ENCODE results near the gene MAFG.
"Not testable (repeated sequence)": the region's sequence is repeated elsewhere in the genome, so short reads cannot be mapped to it uniquely, and the experiment has no call there.

The MAFG gene

DNA sequence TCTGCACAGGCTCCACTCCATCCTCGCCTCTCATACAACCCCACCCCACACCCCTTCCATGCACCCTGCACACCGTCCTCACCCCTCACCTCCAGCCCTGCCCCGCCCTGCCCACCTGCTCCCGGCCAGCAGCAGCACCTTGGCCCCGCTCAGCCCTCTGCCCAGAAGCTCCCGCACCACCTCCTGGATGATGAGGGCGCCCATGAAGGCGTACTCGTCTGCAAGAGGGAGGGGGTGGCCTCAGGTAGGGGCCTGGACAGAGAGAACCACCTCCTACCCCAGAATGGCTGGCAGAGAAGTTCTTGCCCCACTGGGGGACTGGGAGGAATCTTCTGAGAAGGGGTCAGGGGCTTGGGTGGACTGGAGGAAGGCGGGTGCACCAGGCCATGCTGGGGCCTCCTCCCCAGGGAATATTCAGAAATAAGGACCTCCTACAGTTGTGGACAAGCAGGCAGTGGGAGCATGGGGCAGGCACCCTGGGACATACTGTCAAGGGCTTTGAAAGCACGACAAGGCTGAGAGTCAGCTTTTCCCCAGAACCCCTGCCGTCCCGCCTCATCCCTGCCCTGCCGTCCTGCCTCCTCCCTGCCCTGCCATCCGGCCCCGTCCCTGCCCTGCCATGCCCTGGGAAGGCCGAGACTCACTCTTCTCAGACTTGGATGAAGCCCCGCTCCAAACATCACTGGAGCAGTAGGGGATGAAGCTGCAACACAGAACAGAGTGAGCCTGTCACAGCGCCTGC, 30.3 kb upstream of the MAFG start:
- no peak for DNase-seq

DNA sequence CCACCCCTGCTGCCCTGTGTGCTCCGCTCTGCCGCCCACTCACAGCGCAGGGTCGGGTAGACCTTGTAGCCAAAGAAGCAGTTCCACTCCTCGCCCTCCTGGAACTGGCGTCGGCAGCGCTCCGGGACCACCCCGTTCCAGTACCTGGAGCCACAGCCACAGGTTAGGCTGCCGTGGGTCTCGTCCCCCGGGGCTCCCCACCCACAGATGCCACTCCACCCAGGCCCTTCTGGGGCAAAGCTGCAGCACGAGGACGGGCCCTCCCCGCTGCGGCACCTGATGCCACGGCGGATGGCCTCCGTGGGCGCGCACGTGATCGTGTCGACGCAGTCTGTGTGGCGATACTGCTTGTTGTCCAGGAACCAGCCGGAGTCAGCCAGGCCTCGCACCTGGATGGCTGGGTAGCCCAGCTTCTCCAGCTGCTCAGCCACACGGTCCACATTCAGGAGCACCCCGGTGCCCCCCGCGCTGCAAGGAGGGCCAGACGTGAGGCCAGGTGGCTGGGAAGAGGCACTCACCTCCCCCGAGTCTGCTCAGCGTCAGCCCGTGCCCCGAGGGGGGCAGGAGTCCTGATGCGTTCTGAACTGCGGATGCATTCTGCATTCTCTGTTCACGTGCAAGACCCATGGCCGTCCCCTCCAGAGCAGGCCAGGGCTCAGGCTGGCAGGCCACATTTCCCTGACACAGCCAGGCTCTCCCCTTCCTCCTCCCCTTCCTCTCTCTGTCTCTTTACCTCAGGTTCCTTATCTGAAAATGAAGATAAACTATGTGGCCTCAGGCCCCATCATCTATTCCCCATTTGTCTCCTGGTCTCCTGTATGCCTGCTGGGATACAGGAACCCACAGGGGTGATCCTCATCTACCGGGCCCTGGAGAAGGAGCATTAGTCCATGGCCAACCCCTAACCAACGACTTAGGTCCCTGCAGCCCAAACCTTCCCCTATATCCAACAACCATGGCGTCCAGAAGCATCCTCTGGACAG, 29.4 kb upstream of the MAFG start:
- DNase-seq: no peak

DNA sequence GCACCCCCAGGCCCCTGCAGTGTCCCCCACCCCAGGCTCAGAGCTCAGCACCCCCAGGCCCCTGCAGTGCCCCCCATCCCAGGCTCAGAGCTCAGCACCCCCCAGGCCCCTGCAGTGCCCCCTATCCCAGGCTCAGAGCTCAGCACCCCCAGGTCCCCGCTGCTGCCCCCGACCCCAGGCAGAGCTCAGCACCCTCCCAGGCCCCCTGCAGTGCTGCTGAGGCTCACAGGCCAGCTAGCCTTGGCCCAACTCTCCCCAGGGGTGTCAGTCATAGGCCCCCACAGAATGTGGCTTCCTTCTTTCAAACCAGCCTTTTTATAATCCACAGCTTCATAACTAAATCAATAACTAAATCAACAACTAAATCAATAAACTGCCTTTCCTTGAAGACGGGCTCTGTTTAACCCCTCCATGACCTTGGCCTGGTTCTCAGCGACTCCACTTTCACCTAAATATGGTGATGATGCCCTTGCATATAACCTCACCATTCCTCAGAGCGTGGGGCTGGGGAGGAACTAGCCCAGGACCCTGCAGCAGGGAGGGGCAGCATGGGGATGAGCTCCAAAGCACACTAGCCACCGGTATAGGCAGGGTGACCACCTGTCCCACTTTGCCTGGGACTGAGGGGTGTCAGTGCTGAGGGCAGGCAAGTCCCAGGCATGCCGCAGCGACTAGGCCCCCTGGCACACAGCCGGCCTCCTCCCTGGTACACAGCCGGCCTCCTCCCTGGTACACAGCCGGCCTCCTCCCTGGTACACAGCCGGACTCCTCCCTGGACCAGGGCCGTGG, 28.4 kb upstream of the MAFG start:
- no peak for DNase-seq

DNA sequence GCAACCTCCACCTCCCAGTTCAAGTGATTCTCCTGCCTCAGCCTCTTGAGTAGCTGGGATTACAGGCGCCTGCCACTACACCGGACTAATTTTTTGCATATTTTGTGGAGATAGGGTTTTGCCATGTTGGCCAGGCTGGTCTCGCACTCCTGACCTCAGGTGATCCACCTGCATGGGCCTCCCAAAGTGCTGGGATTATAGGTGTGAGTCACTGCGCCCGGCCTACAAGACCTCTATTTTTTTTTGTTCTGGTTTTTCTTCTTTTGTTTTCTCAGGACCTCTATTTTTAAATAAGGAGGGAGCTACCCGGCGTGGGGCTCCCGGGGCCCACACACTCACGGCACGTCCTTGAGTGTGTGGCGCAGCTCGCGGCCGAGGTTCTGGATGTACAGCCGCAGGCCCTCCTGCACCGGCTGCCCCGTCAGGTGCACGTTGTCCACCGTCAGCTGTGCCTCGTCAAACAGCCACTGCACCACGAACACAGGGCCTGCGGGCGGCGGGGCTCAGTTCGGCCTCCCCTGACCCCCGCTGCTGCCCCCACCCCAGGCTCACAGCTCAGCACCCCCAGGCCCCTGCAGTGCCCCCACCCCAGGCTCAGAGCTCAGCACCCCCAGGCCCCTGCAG, 27.6 kb upstream of the MAFG start:
- DNase-seq: no peak

DNA sequence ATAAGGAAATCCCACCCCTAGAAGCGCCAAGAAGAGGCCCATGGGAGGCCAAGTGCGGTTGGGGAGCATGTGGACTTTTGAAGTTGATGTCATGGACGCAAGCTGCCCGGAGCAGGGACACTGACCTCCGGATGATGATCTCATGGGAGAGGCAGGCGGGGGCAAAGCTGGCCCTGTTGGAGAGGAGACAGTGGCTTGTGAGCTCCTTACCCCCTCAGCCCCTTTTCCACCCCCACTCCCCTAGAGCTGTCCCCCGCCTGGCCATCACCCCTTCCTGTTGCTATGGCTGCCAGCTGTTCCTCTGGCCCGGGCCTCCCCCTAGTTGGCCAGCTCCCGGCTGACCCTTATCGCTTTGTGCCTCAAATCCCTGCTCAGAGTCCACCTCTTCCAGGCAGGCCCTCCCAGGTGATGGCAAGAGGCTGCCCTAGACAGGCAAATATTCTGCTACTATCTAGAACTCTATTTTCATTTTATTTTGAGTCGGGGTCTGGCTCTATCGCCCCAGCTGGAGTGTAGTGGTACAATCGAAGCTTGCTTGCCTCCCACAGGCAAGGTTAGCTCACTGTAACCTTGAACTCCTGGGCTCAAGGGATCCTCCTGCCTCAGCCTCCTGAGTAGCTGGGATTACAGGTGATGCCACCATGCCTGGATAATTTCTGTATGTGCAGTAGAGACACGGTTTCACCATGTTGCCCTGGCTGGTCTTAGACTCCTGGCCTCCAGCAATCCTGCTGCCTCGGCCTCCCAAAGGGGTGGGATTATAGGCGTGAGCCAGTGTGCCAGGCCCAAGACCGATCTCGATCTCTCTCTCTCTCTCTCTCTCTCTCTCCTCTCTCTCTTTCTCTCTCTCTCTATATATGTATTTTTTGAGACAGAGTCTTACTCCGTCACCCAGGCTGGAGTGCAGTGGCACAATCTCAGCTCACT, 26.9 kb upstream of the MAFG start:
- no peak for DNase-seq

DNA sequence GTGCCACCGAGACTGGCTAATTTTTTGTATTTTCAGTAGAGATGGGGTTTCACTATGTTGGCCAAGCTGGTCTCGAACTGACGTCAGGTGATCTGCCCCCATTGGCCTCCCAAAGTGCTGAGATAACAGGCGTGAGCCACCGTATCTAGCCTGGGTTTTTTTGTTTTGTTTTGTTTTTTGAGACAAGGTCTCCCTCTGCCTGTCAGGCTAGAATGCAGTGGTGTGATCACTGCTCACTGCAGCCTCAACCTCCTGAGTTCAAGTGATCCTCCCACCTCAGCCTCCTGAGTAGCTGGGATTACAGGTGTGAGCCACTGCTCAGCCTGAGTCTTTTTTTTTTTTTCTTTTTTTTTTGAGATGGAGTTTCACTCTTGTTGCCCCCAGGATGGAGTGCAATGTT, 25.9 kb upstream of the MAFG start:
- DNase-seq: not testable (repeated sequence)

DNA sequence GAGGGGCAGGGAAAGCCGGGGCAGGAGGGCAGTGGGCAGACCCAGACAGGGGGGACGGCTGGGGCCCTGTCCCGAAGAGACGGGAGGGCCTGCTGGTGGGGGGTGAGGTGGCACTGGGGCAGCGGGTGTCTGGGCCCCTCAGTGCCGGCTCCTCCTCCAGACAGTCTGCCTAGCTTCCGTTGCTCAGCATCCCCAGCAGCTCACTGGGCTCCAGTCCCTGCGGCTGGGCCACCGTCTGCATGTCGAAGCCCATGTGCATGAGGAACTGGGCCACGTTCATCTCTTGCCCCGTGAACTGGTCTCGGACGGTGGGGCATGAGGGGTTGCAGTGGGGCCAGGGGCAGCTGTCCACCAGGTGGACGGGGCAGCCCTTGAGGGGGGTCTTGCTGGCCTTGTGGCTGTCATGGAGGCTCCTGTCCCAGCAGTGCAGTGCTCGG, 25.3 kb upstream of the MAFG start:
- no peak for DNase-seq

DNA sequence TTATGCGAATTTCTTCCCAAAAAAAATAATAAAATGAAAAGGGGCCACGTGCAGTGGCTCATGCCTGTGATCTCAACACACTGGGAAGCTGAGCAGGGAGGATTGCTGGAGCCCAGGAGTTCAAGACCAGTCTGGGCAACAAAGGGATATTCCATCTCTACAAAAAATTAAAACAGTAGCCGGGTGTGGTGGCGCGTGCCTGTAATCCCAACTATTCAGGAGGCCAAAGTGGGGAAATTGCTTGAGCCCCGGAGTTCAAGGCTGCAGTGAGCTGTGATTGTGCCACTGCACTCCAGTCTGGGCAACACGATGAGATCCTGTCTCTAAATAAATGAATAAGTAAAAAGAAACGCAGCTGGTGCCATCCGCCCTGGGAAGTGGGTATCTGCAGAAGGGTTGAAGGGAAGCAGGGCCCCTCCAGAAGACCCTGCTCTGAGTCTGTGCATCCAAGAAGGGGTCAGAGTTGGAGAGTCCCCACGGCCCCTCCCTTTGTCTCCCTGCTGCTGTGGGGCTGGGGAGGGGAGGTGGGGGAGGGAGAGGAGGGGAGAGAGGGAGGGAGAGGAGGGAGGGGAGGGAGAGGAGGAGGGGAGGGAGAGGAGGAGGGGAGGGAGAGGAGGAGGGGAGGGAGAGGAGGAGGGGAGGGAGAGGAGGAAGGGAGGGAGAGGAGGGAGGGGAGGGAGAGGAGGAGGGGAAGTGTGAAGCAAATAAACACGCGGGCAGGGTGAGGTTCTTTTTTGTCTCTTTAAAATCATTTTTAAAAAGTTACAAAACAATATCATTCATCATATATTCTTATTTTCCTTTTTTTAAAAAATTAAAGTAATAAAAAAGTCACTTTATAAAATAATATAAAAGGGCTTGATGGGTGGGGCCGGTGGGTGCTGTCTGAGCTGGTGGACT, 24.5 kb upstream of the MAFG start:
- no peak for DNase-seq

DNA sequence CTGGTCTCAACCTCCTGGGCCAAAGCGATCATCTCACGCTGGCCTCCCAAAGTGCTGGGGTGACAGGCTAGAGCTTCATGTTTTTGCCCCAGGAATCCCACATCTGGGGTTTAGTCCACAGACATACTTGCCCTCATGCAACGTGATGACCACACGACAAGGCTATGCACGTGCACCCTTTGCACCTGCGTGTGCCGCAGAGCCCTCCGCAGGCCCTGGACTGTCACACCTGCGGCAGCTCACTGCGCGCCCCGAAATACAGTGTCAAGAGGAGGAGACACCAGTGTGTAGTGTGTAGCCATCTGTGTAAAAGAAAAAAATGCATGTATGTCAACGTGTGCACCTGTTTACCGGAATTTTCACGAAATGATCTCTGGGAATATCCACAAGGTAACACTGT, 23.0 kb upstream of the MAFG start:
- no peak for DNase-seq

DNA sequence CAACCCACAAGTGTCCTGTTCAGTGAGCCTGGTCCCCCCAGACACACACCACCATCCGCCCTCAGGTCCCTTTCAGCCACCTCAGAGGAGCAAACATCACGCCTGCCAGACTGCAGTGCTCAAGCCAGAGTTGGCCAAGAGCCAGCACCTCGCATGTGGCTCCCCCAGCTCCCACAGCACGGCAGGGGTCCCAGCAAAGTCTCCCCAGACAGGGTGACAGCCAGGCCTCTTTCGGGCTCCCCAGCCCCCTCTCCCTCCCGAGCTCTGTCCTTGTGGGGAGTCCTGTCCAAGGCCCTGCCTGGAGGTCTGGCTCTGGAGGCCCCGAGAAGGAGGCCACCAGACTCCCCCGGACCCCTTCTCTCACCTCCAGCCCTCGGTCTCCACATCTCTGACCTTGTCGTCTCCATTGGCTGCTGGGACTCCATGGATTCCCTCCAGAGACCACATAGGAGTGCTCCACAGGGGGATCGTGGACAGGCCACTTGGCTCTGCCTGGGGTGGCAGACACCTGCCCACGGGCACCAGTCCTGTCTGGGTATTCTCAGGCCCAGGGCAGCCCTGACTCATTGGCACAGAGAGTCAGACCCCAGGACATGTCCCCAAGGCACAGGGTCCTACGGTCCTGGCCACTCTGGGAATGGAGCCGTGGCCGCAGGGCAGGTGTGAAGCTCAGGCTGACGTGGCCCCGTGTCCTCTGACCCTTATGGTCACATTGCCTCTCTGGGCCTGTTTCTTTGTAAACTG, 21.3 kb upstream of the MAFG start:
- no peak for DNase-seq

DNA sequence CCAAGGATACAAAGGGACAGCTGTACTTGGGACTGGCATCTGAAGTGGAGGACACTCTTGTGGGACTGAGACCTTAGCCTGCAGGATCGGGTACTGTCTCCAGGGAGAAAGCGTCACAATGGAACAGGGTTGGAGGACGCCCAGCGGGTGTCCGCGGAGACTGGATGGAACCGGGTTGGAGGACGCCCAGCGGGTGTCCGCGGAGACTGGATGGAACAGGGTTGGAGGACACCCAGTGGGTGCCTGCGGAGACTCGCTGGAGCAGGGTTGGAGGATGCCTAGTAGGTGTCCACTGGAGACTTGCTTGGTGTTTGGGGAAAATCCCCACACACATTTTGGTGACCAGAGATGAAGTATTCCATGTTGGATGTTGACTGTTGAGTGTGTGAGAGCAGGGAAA, 19.7 kb upstream of the MAFG start, which contains the start of gene MYADML2:
TSS of gene MYADML2 (minus strand) at position 45 of the 400 bp plus-strand sequence. CDS start 5,492 bp downstream, outside the sequence.
- DNase-seq: no peak

DNA sequence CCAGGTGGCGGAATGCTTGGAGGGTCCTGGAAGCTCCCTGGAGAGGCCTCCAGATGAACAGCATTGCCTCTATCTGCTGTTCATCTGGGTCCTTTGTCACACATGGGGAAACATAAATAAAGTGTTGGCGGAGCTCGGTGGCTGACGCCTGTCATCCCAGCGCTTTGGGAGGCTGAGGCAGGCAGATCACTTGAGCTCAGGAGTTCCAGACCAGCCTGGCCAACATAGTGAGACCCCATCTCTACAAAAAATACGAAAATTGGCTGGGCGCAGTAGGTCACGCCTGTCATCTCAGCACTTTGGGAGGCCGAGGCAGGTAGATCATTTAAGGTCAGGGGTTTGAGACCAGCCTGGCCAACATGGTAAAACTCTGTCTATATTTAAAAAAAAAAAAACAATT, 17.3 kb upstream of the MAFG start:
- no peak for DNase-seq

DNA sequence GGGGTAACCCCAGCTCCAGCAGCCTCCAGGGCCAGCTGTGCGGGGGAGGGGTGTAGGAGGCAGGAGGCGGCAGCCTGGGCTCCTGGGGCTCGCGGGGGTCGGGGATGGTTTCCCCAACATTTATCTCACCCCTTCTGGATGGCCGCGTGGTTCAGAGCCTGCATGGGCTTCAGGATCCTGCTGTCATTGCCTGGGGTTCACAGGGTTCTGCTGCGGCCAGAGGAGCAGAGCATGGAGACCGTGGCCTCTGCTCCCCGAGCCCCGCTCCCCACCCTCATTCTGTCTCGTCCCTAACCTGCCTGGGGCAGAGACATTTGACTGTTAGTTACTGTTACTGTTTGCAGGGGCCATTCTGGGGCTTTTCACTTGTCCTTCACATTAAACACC, 14.6 kb upstream of the MAFG start:
- DNase-seq: no peak

DNA sequence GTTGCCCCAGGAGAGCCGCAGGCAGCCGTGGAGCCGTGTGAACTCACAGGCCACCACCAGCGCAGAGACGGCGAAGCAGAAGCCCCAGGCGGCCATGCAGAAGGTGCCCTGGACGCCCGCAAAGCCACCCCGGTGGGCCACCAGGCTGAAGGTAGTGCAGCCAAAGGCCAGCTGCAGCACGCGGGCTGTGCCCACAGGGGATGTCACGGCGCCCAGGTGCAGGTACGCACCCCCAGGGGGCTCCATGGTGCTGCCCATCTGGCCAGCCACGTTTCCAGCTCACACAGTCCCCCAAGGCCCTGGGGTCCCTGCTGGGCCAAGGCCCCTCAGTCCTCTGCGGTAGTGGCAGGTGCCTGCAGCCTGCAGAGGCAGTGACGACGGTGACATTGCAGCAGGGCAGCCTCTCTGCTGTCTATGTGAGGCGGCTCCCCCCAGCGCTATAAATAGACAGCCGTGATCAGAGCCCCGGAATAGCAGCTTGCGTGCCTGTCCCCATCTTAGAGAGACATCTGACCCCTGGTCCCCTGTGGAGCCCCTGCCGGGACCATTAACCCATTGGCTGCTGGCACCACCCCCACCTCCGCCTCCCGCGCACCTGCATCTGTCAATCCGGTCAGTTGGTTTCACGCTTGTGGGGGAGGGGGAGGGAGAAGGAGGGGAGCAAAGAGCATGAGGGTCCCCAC, 14.1 kb upstream of the MAFG start:
- DNase-seq: no peak

DNA sequence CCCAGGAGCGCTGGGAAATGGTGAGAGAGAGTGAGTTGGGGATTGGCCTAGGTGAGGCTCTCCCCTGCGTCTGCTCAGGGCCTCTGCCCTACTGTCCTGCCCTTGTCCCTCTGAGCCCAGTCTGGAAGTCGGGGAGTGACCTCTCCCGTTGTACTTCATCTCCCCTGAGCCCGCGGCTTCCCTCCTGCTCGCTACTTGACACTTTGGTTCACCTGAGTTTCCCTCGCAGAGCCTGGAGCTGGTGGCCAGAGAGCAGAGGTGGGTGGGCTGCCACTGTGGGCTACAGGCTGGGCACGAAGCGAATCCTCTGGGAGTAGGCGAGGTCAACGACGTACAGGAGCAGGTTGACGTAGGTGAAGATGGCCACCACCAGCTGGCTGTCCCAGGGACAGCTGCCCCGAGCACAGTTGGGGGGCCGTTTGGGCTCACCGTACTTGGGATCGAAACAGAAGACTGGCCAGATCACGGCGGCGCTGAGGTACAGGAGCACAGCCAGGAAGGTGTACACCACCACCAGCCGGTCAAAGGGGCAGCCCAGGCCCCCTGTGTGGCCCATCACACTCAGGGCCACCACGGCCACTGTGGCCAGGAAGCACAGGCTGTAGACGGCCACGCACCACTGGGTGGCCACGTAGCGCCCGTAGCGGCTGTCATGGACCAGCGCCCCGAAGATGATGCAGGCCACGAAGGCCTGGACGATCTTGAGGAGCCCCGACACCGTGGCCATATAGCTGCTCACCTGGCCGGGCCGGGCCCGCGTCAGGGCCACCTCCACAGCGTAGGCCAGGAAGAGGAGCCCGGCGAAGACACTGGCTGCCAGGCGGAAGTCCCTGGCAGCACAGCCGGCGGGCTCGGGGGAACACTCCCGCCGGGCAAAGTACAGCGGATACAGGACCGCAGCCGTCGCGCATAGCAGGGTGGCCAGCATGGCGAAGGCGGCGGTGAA, 13.3 kb upstream of the MAFG start:
- no peak for DNase-seq

DNA sequence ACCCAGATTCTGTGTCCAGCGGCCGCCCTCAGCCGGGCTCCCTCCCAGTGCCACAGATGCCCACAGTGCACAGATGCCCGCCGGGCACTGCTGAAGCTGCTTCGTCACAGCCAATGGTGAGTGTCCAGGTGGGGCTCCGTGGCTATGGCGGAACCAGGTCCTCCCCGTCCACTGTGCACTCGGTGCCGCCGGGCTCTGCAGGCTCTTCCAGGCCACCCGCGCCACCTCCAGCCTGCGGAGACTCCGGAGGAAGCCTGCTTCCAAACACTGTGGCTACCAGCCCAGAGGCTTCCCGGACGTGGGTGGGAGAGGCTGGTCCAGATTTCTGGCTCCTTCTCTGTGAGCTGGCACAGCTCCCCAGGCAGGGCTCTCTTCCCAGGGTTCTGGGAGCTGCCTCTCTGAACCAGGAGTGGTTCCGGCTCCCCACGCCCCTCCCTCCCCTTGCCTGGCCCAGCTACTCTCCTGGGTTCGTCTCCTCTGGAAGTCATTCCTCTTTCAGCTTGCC, 12.4 kb upstream of the MAFG start:
- no peak for DNase-seq

DNA sequence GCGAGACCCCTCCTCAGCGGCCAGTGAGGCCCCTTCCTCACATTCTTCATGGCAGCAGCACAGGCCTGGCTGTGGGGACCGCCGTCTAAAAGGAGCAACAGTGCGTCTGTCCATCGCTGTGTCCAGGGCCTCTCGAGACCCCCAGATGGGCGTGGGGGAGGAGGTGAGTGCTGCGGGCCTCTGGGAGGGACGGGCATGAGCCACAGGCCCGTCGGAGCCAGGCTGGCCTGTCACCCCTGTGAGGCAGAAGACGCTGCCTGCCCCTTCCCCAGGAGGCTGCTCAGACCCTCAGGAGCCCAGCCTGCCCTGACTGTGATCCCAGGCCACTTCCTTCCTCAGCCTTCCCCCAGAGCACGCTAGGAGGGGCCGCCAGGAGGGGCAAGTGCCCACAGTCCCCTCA, 11.7 kb upstream of the MAFG start:
- DNase-seq: no peak

DNA sequence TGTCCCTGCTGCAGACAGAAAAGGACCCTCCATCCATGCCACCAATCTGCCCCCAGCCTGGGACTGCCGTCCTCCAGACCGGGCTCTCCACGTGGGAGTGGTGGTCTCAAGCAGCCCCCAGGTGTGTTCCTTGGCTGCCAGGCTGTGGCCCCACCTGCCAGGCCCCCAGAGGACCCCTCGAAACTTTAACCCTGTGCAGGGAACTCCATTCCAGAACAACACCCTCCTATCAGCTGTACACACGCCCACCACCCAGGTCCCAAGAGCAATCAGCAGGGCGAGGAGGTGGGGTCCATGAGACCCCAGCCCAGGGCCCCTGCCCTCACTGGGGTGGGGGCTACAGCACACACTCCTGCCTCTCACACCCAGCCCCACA, 8.2 kb upstream of the MAFG start:
- no peak for DNase-seq
